Measurements from ENCODE around the gene NTHL1. TPM values are rescaled to one million over a fixed set of nuclear protein-coding genes. Genes with fewer than 3 reads are reported as not detected.

Gene NTHL1
- total and polyA plus RNA-seq, 10 donors: 9.6 to 52.1 (median 27.0) TPM

DNA sequence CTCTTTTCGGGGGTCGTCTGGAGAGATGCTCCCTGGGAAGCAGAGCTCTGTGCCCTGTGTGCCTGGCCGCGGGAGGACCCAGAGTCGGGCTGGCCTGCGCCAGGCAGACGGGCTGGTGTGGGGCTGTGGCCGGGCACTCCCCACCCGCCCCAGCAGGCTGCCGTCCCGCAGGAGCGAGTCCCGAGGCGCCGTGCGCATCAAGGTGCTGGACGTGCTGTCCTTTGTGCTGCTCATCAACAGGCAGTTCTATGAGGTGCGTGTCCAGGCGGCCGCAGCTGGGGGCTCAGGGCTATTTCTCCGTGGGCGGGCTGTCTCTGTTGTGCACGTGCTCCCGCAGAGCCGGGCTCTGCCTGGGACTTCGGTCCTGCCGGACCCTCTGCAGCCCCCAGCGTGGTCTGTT, 15.2 kb upstream of the NTHL1 start:
- Histone ChIP-seq H3K36me3 (peaks cover 4 to 100% (median 80%) of the 10 kb centered on the region in 6 donors), H3K4me1 (no peaks in the 10 kb centered on the region), H3K9me3 (no peaks in the 10 kb centered on the region), H3K27ac (no peak overlapping the region), H3K27me3 (replicated peaks in 1 of 7) (no peaks in the 10 kb centered on the region), H3K4me3 (no peak overlapping the region)
- no peak for DNase-seq
- intact Hi-C loops (cut with DNase I; ENCODE audit: low total_unique reads): no loop called here
- 91 to 98% (median 96%) methylated on average over 11 to 28 of the region's 28 CpGs for WGBS, 5 donors
- no peak for TF ChIP-seq CTCF (IDR thresholded peaks at IDR 0.05 in 8 of 11, conservative IDR thresholded peaks at IDR 0.05 in 3 of 11)
- TF ChIP-seq POLR2A (IDR thresholded peaks at IDR 0.05): no peak
- no peak for TF ChIP-seq POLR2AphosphoS5 (IDR thresholded peaks at IDR 0.05)

DNA sequence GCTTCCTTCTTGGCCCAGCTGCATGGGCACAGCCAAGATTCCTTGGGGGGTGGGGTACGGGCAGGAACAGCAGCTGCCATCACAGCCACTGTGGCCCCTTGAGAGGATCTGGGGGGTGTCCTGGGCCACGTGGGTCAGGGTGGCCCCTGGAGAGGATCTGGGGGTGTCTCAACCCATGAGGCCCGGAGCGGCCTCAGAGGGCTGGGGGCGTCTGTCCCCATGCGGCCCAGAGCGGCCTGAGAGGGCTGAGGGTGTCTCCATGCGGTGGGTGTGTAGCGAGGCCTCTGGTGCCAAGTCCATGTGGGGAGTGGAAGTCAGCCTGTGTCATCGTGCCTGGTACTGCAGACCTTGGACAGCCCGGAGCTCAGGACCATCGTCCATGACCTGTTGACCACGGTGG, 13.9 kb upstream of the NTHL1 start:
- Histone ChIP-seq H3K9me3 (no peaks in the 10 kb centered on the region), H3K36me3 (peaks cover 4 to 100% (median 83%) of the 10 kb centered on the region in 6 donors), H3K27ac (no peak overlapping the region), H3K4me1 (no peaks in the 10 kb centered on the region), H3K27me3 (replicated peaks in 1 of 7) (no peaks in the 10 kb centered on the region), H3K4me3 (no peak overlapping the region)
- no peak for DNase-seq
- intact Hi-C loops (cut with DNase I; ENCODE audit: low total_unique reads): no loop called here
- WGBS, 5 donors: 92 to 99% (median 93%) methylated on average over 5 to 13 of the region's 13 CpGs
- TF ChIP-seq POLR2A (IDR thresholded peaks at IDR 0.05): no peak
- TF ChIP-seq POLR2AphosphoS5 (IDR thresholded peaks at IDR 0.05): no peak
- no peak for TF ChIP-seq CTCF (IDR thresholded peaks at IDR 0.05 in 8 of 11, conservative IDR thresholded peaks at IDR 0.05 in 3 of 11)

DNA sequence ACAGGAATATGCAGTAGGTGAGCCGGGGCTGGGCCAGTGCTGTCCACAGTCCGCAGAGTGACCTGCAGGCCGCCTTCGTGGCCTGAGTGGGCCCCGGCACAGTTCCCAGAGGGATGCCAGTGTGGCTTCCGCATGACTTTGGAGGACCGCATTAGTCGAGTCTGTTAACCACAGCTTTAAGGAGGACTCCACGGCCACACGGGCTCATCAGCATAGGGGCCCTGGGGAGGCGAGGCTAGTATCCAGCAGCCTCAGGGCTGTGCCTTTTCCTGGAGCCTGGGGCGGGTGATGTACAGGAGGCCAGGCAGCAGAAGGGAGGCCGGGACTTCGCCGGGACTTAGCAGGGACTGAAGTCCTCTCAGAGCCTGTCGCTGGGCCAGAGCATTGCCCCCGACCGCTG, 13.4 kb upstream of the NTHL1 start:
- WGBS, 5 donors: 90 to 98% (median 93%) methylated on average over 17 to 18 of the region's 18 CpGs
- Histone ChIP-seq H3K9me3 (no peaks in the 10 kb centered on the region), H3K4me3 (no peak overlapping the region), H3K4me1 (peaks cover 0 to 4% (median 0%) of the 10 kb centered on the region in 6 donors), H3K27me3 (replicated peaks in 1 of 7) (no peaks in the 10 kb centered on the region), H3K27ac (no peak overlapping the region), H3K36me3 (peaks cover 1 to 100% (median 83%) of the 10 kb centered on the region in 6 donors)
- intact Hi-C loops (cut with DNase I; ENCODE audit: low total_unique reads): no loop called here
- TF ChIP-seq CTCF (IDR thresholded peaks at IDR 0.05 in 8 of 11, conservative IDR thresholded peaks at IDR 0.05 in 3 of 11) (no peak), POLR2A (IDR thresholded peaks at IDR 0.05) (no peak), POLR2AphosphoS5 (IDR thresholded peaks at IDR 0.05) (no peak)
- DNase-seq: no peak

DNA sequence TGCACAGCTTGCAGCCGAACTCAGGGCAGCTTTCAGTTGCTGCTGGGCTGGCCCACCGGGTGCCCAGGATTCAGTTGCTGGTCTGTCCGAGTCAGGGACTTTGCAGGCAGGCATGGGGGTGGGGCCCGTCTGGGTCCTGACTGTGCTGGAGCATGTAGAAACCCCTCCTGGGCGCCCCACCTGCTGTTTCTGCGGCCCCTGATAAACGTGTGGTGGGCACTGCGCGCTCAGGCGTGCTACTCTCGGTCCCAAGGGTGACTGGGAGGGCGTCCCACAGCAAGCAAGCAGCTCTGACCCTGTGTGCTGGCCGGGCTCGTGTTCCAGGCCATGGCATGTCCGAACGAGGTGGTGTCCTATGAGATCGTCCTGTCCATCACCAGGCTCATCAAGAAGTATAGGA, 12.7 kb upstream of the NTHL1 start:
- no peak for DNase-seq
- no peak for TF ChIP-seq POLR2A (IDR thresholded peaks at IDR 0.05)
- TF ChIP-seq CTCF (IDR thresholded peaks at IDR 0.05 in 8 of 11, conservative IDR thresholded peaks at IDR 0.05 in 3 of 11): no peak
- no peak for TF ChIP-seq POLR2AphosphoS5 (IDR thresholded peaks at IDR 0.05)
- H3K27me3 ChIP-seq (replicated peaks in 1 of 7): no peaks in the 10 kb centered on the region
- H3K36me3 ChIP-seq: peaks cover 0 to 100% (median 79%) of the 10 kb centered on the region in 6 donors
- no peak overlapping the region for H3K4me3 ChIP-seq
- no peaks in the 10 kb centered on the region for H3K9me3 ChIP-seq
- H3K4me1 ChIP-seq: peaks cover 0 to 7% (median 0%) of the 10 kb centered on the region in 6 donors
- no peak overlapping the region for H3K27ac ChIP-seq
- 90 to 96% (median 93%) methylated on average over 12 to 17 of the region's 17 CpGs for WGBS, 5 donors
- intact Hi-C loops (cut with DNase I; ENCODE audit: low total_unique reads): no loop called here

Measured in spleen (tissue), 11 donors.